Measurements from ENCODE around the gene FAM3B.

GRCh38 chr21:41337515-41337914 is 20.9 kb downstream of the FAM3B start:
- no peak for TF ChIP-seq POLR2A (IDR thresholded peaks at IDR 0.05; ENCODE audit: low read depth, low read length)
- no peak for TF ChIP-seq POLR2AphosphoS5 (IDR thresholded peaks at IDR 0.05; ENCODE audit: low read depth, low read length)
- no peak for TF ChIP-seq POU2F2 (IDR thresholded peaks at IDR 0.05; ENCODE audit: low read depth, low read length)
- TF ChIP-seq TAF1 (IDR thresholded peaks at IDR 0.05; ENCODE audit: low read depth, low read length) = no peak
- no peak for TF ChIP-seq SPI1 (IDR thresholded peaks at IDR 0.05; ENCODE audit: low read depth, low read length)
- no peak for TF ChIP-seq PAX5 (IDR thresholded peaks at IDR 0.05; ENCODE audit: insufficient read depth, low read length, severe bottlenecking)

Data from GM12891 (cell line).